ENCODE measurements around the gene SEMA4F. TPM values are rescaled to one million over a fixed set of nuclear protein-coding genes. Genes with fewer than 3 reads are reported as not detected.
A peak's percentile ranks its signal among the peaks of the same experiment; 100 is the strongest.

The SEMA4F gene
- total RNA-seq, 1 donor from 2014 or later = 3.5 TPM

DNA sequence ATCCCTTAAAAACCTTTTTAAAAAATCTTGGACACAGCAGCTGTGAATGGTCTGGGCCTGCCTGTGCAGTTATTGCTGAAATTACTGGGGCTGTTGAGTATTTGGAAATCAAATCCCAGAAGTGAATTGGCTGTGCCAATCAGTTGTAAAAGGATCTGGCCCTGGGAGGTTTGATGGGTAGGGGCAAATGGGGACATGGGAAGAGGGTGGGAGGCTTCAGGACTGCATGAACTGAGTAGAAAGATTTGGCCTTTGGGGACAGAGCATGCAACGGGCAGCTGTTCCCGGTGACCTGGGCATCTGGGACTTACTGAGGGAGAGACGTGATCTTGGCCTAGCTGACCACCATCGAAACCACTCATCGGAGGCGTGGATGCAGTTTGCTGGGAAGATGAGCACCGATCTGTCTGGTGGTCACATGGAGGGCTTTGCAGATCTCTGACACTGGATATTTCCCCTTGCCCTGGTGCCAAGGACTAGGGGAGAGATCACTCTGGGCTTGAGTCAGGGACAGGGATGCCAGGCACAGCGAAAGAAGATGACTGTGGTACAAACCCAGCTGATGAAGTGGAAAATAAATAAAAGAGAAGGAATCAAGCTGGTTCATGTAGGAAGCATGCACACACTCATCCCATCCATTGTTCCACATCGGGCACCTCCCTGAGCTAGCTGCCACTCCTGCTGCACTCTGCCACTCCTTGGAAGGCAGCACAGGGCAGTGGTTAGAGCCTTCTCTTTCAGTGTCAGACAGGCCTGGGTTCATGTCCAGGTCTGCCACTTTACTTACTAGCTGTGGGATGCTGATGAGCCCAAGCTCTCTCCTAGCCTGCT lies 58.4 kb downstream of the SEMA4F start:
- TF ChIP-seq, protein P1, sequence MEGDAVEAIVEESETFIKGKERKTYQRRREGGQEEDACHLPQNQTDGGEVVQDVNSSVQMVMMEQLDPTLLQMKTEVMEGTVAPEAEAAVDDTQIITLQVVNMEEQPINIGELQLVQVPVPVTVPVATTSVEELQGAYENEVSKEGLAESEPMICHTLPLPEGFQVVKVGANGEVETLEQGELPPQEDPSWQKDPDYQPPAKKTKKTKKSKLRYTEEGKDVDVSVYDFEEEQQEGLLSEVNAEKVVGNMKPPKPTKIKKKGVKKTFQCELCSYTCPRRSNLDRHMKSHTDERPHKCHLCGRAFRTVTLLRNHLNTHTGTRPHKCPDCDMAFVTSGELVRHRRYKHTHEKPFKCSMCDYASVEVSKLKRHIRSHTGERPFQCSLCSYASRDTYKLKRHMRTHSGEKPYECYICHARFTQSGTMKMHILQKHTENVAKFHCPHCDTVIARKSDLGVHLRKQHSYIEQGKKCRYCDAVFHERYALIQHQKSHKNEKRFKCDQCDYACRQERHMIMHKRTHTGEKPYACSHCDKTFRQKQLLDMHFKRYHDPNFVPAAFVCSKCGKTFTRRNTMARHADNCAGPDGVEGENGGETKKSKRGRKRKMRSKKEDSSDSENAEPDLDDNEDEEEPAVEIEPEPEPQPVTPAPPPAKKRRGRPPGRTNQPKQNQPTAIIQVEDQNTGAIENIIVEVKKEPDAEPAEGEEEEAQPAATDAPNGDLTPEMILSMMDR (IDR thresholded peaks at IDR 0.05) = no peak
- no peak for TF ChIP-seq EZH2 (IDR thresholded peaks at IDR 0.05)
- no peak for TF ChIP-seq EZH2phosphoT487 (IDR thresholded peaks at IDR 0.05)

DNA sequence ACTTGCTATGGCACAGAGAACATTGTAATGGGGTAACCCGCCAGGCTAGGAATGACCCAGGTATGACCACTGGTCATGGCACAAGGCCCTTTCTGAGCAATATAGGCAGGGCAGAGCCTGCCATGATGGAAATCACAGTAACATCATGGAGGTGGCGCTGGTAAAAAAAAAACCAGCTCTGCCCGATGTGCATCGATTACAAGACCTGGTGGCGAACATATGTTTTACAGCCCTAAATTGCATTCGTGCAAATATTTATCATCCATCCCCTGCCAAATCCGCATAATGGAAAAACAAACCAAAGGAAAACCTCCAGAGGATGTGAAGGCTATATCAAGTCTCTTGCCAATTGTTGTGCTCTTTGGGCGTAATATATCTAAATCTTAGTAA lies 60.6 kb downstream of the SEMA4F start:
- H3K27ac Mint-ChIP-seq = peak overlapping the region; percentile 49

More for the DNA sequence above, 58.4 kb downstream of the SEMA4F start:
- Histone ChIP-seq H3K27ac (no peak overlapping the region), H4K20me1 (ENCODE audit: low read depth) (no peaks in the 10 kb centered on the region), H3K4me3 (no peak overlapping the region), H3K4me2 (no peak overlapping the region), H3K36me3 (no peaks in the 10 kb centered on the region), H2AFZ (replicated peaks) (no peak overlapping the region), H3F3A (ENCODE audit: low read depth) (peaks cover 4% of the 10 kb centered on the region), H3K9ac (no peak overlapping the region), H3K79me2 (ENCODE audit: low read depth) (no peaks in the 10 kb centered on the region), H3K9me3 (ENCODE audit: low read depth) (no peaks in the 10 kb centered on the region), H3K27me3 (peaks cover 16% of the 10 kb centered on the region), H3K4me1 (peaks cover 5% of the 10 kb centered on the region)
- DNase-seq (ENCODE audit: low spot score) = no peak
- Mint-ChIP-seq H3K27me3 (ENCODE audit: insufficient read depth, low read depth) (peaks cover 2% of the 10 kb centered on the region), H3K36me3 (no peaks in the 10 kb centered on the region), H3K4me1 (peaks cover 7% of the 10 kb centered on the region), H3K27ac (no peak overlapping the region), H3K9me3 (no peaks in the 10 kb centered on the region), H3K4me3 (no peak overlapping the region)

DNA sequence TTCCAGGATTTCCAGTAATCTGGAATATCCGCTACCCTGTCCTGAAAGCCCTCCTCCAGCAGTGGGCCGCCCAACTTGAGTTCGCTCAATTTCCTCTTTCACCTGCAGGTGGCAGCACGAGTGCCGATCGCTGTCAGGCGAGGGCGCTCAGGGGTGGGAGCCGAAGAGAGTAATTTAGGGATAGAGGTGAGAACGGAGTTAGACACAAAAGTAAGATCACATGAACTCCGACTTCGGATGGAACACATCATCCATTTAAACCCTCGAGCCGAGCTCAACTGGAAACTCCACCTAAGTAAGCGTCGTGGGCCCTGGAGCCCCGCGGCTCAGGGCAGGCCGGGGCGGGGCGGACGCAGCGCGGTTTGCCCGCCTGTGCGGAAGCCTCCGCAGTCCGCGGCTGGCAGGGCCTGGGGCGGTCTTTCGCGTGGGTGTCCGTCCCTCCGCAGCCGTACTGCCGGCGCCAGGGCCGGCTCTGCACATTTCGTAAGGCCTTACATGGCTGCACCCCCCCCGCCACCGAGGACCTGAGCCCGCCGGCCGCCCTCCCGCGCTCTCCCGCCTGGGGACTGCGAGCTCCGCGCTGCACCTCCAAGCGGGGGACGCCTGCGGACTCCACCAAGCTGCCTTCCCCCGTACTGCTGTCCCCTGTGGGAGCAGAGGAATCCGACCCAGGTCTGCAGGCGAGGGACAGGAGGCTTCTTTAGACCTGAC lies 61.2 kb downstream of the SEMA4F start:
- no peaks in the 10 kb centered on the region for H3K9me3 ChIP-seq (ENCODE audit: low read depth)
- no peaks in the 10 kb centered on the region for H3K36me3 ChIP-seq
- DNase-seq (ENCODE audit: low spot score) = peak; percentile 90
- H3K4me2 ChIP-seq = peak overlapping the region; percentile 79
- peaks cover 15% of the 10 kb centered on the region for H3K4me1 ChIP-seq
- H3K9ac ChIP-seq = no peak overlapping the region
- peaks cover 21% of the 10 kb centered on the region for H3K27me3 ChIP-seq
- H3K4me3 ChIP-seq = peak overlapping the region; percentile 56
- no peaks in the 10 kb centered on the region for H4K20me1 ChIP-seq (ENCODE audit: low read depth)
- no peak overlapping the region for H3K27ac ChIP-seq
- Mint-ChIP-seq H3K36me3 (no peaks in the 10 kb centered on the region), H3K4me1 (peaks cover 7% of the 10 kb centered on the region), H3K27ac (peak overlapping the region; percentile 49), H3K27me3 (ENCODE audit: insufficient read depth, low read depth) (peaks cover 2% of the 10 kb centered on the region), H3K9me3 (no peaks in the 10 kb centered on the region), H3K4me3 (peak overlapping the region; percentile 93)
- H3F3A ChIP-seq (ENCODE audit: low read depth) = peaks cover 4% of the 10 kb centered on the region
- TF ChIP-seq EZH2 (IDR thresholded peaks at IDR 0.05) (peak; percentile 26), EZH2phosphoT487 (IDR thresholded peaks at IDR 0.05) (no peak)
- TF ChIP-seq, protein P1 (IDR thresholded peaks at IDR 0.05) = peak; percentile 96
- H3K79me2 ChIP-seq (ENCODE audit: low read depth) = no peaks in the 10 kb centered on the region
- H2AFZ ChIP-seq (replicated peaks) = peak overlapping the region; percentile 94

More for the DNA sequence above, 60.6 kb downstream of the SEMA4F start:
- no peaks in the 10 kb centered on the region for H3K9me3 ChIP-seq (ENCODE audit: low read depth)
- peak; percentile 20 for DNase-seq (ENCODE audit: low spot score)
- TF ChIP-seq, protein P1 (IDR thresholded peaks at IDR 0.05) = no peak
- no peak for TF ChIP-seq EZH2phosphoT487 (IDR thresholded peaks at IDR 0.05)
- TF ChIP-seq EZH2 (IDR thresholded peaks at IDR 0.05) = no peak
- H3K27me3 Mint-ChIP-seq (ENCODE audit: insufficient read depth, low read depth) = peaks cover 2% of the 10 kb centered on the region
- peak overlapping the region; percentile 93 for H3K4me3 Mint-ChIP-seq
- H3K9ac ChIP-seq = no peak overlapping the region
- peaks cover 21% of the 10 kb centered on the region for H3K27me3 ChIP-seq
- H3K4me1 Mint-ChIP-seq = peaks cover 7% of the 10 kb centered on the region
- H3K36me3 Mint-ChIP-seq = no peaks in the 10 kb centered on the region
- no peaks in the 10 kb centered on the region for H3K9me3 Mint-ChIP-seq
- no peak overlapping the region for H3K4me3 ChIP-seq
- H3K27ac ChIP-seq = no peak overlapping the region
- no peaks in the 10 kb centered on the region for H3K36me3 ChIP-seq
- no peak overlapping the region for H3K4me2 ChIP-seq
- H3K4me1 ChIP-seq = peaks cover 12% of the 10 kb centered on the region
- no peak overlapping the region for H2AFZ ChIP-seq (replicated peaks)
- no peaks in the 10 kb centered on the region for H3K79me2 ChIP-seq (ENCODE audit: low read depth)
- H3F3A ChIP-seq (ENCODE audit: low read depth) = peaks cover 4% of the 10 kb centered on the region
- no peaks in the 10 kb centered on the region for H4K20me1 ChIP-seq (ENCODE audit: low read depth)

Data from neural progenitor cell (in vitro differentiated cells).